SH-SY5Y (cell line): Measurements from ENCODE around the gene STON2.

Experiments
- GATA2 ChIP-seq: IDR thresholded peaks from 2 replicates; pipeline ENCODE4 v1.6.1; 2011; ENCODE audit warnings: mild to moderate bottlenecking, low read depth, low read length
- GATA3 ChIP-seq: IDR thresholded peaks from 2 replicates; pipeline ENCODE4 v1.6.1; 2011; ENCODE audit warnings: low read depth, mild to moderate bottlenecking, low read length, moderate library complexity

DNA sequence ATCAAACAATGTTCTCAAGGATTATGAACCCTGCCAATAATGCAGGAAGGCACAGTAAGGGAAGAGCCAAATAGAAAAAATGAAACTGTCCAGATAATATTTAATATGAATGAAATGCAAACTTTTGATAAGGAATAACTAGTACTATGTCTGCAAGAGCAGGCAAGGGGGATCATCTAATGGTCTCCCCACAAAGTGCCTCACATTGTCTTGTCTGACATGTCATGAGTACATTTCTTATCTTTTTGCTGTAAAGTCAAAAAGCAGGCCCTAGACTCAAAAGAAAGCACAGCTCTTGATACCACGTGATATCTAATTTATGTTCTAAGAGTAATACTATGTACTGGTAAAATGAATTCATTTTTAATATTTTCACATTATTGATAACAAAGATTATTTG is 135.5 kb downstream of the STON2 start:
- TF ChIP-seq GATA3 (no peak), GATA2 (no peak)
